ENCODE data around the gene ARHGAP26. TPM values are rescaled to one million over a fixed set of nuclear protein-coding genes. Genes with fewer than 3 reads are reported as not detected.

The ARHGAP26 gene
- total RNA-seq, 1 experiment from 2014 or later, result 38.3 TPM

GRCh38 chr5:143063175-143063970 is 293.2 kb downstream of the ARHGAP26 start:
- in situ Hi-C loops (cut with HindIII; ENCODE audit: low pct_unique_long_range_greater_than_20kb, low sequenced_read_pairs), result no loop called here
- no peak for DNase-seq (ENCODE audit: low read depth)

- in situ Hi-C loops (cut with HindIII; ENCODE audit: low pct_unique_long_range_greater_than_20kb, low sequenced_read_pairs), result no loop called here
- DNase-seq (ENCODE audit: low read depth), result no peak
These were observed 294.1 kb downstream of the ARHGAP26 start for GRCh38 chr5:143064218-143064641.

- in situ Hi-C loops (cut with HindIII; ENCODE audit: low pct_unique_long_range_greater_than_20kb, low sequenced_read_pairs), result no loop called here
- no peak for DNase-seq (ENCODE audit: low read depth)
These were observed 294.5 kb downstream of the ARHGAP26 start for GRCh38 chr5:143064676-143065075.

- in situ Hi-C loops (cut with HindIII; ENCODE audit: low pct_unique_long_range_greater_than_20kb, low sequenced_read_pairs), result no loop called here
- no peak for DNase-seq (ENCODE audit: low read depth)
These were observed 295.2 kb downstream of the ARHGAP26 start for GRCh38 chr5:143065185-143065965.

- in situ Hi-C loops (cut with HindIII; ENCODE audit: low pct_unique_long_range_greater_than_20kb, low sequenced_read_pairs), result no loop called here
- DNase-seq (ENCODE audit: low read depth), result no peak
These were observed 295.9 kb downstream of the ARHGAP26 start for GRCh38 chr5:143065996-143066522.

- in situ Hi-C loops (cut with HindIII; ENCODE audit: low pct_unique_long_range_greater_than_20kb, low sequenced_read_pairs), result no loop called here
- DNase-seq (ENCODE audit: low read depth), result no peak
These were observed 296.5 kb downstream of the ARHGAP26 start for GRCh38 chr5:143066556-143067281.

- no peak for DNase-seq (ENCODE audit: low read depth)
These were observed 298.5 kb downstream of the ARHGAP26 start for GRCh38 chr5:143068712-143069111.

GRCh38 chr5:143071927-143072326 is 301.8 kb downstream of the ARHGAP26 start:
- in situ Hi-C loops (cut with HindIII; ENCODE audit: low pct_unique_long_range_greater_than_20kb, low sequenced_read_pairs), result no loop called here
- no peak for DNase-seq (ENCODE audit: low read depth)

More at GRCh38 chr5:143068712-143069111, 298.5 kb downstream of the ARHGAP26 start:
- in situ Hi-C loops (cut with HindIII; ENCODE audit: low pct_unique_long_range_greater_than_20kb, low sequenced_read_pairs), result no loop called here

- in situ Hi-C loops (cut with HindIII; ENCODE audit: low pct_unique_long_range_greater_than_20kb, low sequenced_read_pairs), result no loop called here
These were observed 302.6 kb downstream of the ARHGAP26 start for GRCh38 chr5:143072734-143073133.

GRCh38 chr5:143073766-143074165 is 303.6 kb downstream of the ARHGAP26 start:
- in situ Hi-C loops (cut with HindIII; ENCODE audit: low pct_unique_long_range_greater_than_20kb, low sequenced_read_pairs), result no loop called here
- no peak for DNase-seq (ENCODE audit: low read depth)

More at GRCh38 chr5:143072734-143073133, 302.6 kb downstream of the ARHGAP26 start:
- no peak for DNase-seq (ENCODE audit: low read depth)

- no peak for DNase-seq (ENCODE audit: low read depth)
- in situ Hi-C loops (cut with HindIII; ENCODE audit: low pct_unique_long_range_greater_than_20kb, low sequenced_read_pairs), result no loop called here
These were observed 304.3 kb downstream of the ARHGAP26 start for GRCh38 chr5:143074414-143074996.

- no peak for DNase-seq (ENCODE audit: low read depth)
- in situ Hi-C loops (cut with HindIII; ENCODE audit: low pct_unique_long_range_greater_than_20kb, low sequenced_read_pairs), result no loop called here
These were observed 306.2 kb downstream of the ARHGAP26 start for GRCh38 chr5:143076377-143076776.

- in situ Hi-C loops (cut with HindIII; ENCODE audit: low pct_unique_long_range_greater_than_20kb, low sequenced_read_pairs), result no loop called here
These were observed 307.4 kb downstream of the ARHGAP26 start for GRCh38 chr5:143077453-143078103.

GRCh38 chr5:143078313-143078712 is 308.1 kb downstream of the ARHGAP26 start:
- in situ Hi-C loops (cut with HindIII; ENCODE audit: low pct_unique_long_range_greater_than_20kb, low sequenced_read_pairs), result no loop called here
- no peak for DNase-seq (ENCODE audit: low read depth)

More at GRCh38 chr5:143077453-143078103, 307.4 kb downstream of the ARHGAP26 start:
- no peak for DNase-seq (ENCODE audit: low read depth)

GRCh38 chr5:143078971-143079370 is 308.8 kb downstream of the ARHGAP26 start:
- in situ Hi-C loops (cut with HindIII; ENCODE audit: low pct_unique_long_range_greater_than_20kb, low sequenced_read_pairs), result no loop called here

GRCh38 chr5:143080407-143080806 is 310.2 kb downstream of the ARHGAP26 start:
- in situ Hi-C loops (cut with HindIII; ENCODE audit: low pct_unique_long_range_greater_than_20kb, low sequenced_read_pairs), result no loop called here
- no peak for DNase-seq (ENCODE audit: low read depth)

More at GRCh38 chr5:143078971-143079370, 308.8 kb downstream of the ARHGAP26 start:
- DNase-seq (ENCODE audit: low read depth), result no peak

- in situ Hi-C loops (cut with HindIII; ENCODE audit: low pct_unique_long_range_greater_than_20kb, low sequenced_read_pairs), result no loop called here
- no peak for DNase-seq (ENCODE audit: low read depth)
These were observed 310.8 kb downstream of the ARHGAP26 start for GRCh38 chr5:143080982-143081381.

GRCh38 chr5:143083006-143083405 is 312.8 kb downstream of the ARHGAP26 start:
- DNase-seq (ENCODE audit: low read depth), result no peak
- in situ Hi-C loops (cut with HindIII; ENCODE audit: low pct_unique_long_range_greater_than_20kb, low sequenced_read_pairs), result no loop called here

Measured in Caki2 (cell line).